CD4-positive, alpha-beta T cell treated with Interleukin-15 for 4 hours (primary cell): ENCODE data around the gene USP6NL.
A peak's percentile ranks its signal among the peaks of the same experiment; 100 is the strongest.
"Not testable (repeated sequence)": the region's sequence is repeated elsewhere in the genome, so short reads cannot be mapped to it uniquely, and the experiment has no call there.

ENCODE experiments used
- DNase-seq: peaks from one replicate; pipeline ENCODE4 v3.0.0-alpha.2; 2020; ENCODE audit warnings: low spot score

Gene USP6NL

DNA sequence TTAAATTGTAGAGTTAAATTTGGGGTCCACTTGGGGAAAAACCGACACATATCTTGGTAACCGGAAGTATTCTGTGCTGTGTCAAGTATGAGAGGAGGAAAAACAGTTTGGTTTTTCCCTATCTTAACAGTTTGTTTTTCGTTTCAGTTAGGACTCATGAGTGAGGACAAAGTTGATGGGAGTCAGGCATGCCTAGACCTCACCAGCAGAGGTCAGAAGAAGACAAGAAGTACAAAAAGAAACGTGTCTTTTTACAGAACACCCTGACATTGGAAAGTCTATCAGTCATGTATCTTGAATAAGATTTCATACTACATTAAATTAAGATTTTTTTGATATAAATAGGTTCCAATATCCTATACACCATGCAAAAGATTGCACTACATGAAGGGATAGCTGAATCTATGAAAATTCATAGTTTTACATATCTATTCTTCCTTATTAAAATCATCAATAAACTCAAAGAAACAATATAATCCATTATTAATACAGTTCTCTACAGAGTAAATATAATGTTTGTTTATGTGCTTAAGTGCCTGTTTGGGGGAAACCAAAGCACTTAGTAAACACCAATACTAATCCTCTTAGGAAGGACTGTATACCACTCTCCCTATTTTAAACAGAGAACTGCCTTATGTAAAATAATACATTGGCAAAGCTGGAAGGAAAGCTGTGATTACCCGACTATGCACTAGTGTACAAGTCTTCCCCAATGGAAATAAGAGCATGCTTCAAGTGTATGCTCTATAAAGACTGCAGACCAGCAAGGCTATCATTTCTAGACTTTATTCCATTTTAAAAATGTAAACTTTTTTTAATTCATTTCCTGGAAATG is 95.6 kb downstream of the USP6NL start:
- DNase-seq, result peak; percentile 55

DNA sequence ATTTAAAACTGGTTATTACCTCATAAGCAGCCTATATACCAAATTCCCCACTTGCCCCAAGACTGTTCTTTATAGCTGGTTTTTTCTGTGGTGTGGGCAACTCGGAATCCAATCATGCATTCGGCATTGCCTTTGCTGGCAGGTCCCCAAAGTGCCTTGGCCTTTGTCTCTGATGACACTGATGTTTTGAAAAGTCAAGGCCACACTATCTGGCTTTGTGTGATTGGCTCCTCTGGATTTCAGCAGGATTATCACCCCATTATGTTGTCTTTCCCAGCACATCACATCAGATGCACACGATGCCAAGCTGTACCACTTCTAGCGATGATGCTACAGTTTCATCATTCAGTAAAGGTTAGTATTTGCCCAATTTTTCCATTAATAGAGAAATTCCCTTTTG is 97.7 kb downstream of the USP6NL start:
- DNase-seq, result no peak

- DNase-seq, result no peak
Measured at GRCh38 chr10:11512596-11512995, 98.9 kb downstream of the USP6NL start.

GRCh38 chr10:11511321-11511720 is 100.1 kb downstream of the USP6NL start:
- no peak for DNase-seq

GRCh38 chr10:11510736-11511135 is 100.7 kb downstream of the USP6NL start:
- no peak for DNase-seq

DNA sequence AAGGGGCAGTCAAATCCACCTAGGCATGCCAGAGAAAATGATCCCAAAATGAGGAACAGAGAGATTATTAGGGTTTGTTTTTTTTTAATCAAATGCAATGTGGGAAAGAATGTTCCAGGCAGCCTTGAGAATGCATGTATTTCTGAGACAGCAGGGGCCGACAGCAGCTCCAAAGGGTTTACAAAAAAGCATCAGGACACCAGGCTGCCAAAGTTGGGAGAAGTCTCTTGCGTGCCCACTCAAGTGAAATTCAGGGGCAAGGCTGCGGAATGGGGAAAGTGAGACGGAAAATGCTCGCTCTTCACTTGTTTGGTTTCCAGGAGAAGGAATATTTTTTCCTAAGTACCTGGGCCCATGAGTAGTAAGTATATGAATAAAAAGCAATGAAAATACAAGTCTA is 101.2 kb downstream of the USP6NL start:
- no peak for DNase-seq

GRCh38 chr10:11509036-11509435 is 102.4 kb downstream of the USP6NL start:
- no peak for DNase-seq

- DNase-seq, result no peak
Measured at GRCh38 chr10:11506247-11506789, 105.1 kb downstream of the USP6NL start.

DNA sequence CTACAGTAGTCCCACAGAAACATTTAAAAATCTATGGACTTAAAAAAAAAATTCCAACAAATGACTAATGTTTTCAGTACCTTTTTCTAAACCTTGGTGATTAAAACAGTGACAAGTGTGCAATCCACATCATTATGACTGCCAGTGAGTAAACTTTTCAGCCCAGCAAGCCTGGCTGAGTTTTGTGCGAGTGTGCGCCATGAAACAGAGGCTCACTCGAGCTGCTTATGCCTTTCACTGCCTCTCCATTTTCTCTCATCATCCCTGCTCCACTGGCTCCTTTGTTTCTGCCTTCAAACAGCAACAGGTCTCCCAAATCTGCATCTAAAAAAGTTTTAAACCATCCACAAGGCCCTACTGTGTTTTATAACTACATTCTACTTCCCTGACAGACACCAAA is 105.8 kb downstream of the USP6NL start:
- DNase-seq, result no peak

DNA sequence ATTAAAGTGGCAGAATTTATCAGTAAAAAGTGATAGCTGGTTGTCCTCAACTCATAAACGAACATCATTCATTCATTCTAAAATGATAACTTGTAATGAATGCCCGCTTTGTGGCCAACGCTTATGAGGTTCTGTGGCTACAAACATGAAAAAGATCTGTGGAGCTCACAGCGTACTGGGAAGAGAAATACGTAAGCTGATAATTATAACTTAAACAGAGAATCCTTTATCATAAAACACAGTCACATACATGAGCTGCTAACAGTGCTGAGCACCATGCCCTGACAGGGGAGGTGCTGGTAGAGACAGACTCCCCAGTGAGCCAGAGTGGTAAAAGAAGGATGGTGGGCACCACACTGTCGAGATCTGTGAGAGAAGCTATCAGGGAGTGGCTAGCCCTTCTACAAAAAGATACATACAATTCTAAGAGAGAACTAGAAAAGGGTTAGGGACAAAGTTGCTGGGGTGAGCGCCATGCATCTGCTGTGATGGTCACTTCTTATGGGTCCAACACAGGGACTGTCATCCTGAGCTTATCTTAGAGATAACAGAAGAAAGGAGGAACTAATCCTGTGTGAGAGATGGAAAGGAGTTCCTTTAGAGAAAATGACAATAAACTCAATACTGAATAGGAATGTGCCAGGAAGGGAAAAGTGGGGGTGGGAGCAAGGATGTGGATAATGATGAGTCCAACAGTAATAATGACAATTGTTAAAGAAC is 106.7 kb downstream of the USP6NL start:
- DNase-seq, result no peak

- DNase-seq, result no peak
Measured at GRCh38 chr10:11501600-11501999, 109.8 kb downstream of the USP6NL start.

GRCh38 chr10:11499425-11500071 is 111.9 kb downstream of the USP6NL start:
- DNase-seq, result no peak

GRCh38 chr10:11498399-11498798 is 113.1 kb downstream of the USP6NL start:
- DNase-seq, result no peak

- not testable (repeated sequence) for DNase-seq
Measured at GRCh38 chr10:11494923-11495322, 116.5 kb downstream of the USP6NL start.

- DNase-seq, result no peak
Measured at GRCh38 chr10:11493646-11494045, 117.8 kb downstream of the USP6NL start.

DNA sequence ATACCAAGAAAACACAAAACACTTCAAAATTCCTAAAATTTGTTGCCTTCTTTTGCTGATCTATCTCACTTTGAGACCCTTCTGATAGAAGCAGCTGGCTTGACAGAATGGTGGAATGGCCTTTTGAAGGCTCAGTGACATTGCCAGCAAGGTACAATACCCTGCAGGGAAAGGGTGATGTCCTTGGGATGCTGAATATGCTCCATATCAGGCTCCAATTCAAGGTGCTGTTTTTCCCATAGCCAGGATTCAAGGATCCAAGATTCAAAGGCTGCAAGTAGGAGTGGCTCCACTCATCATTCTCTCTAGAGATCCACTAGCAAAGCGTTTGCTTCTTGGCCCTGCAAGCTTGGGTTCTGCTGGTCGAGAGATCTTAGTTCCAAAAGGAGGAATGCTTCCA is 120.4 kb downstream of the USP6NL start:
- DNase-seq, result no peak

DNA sequence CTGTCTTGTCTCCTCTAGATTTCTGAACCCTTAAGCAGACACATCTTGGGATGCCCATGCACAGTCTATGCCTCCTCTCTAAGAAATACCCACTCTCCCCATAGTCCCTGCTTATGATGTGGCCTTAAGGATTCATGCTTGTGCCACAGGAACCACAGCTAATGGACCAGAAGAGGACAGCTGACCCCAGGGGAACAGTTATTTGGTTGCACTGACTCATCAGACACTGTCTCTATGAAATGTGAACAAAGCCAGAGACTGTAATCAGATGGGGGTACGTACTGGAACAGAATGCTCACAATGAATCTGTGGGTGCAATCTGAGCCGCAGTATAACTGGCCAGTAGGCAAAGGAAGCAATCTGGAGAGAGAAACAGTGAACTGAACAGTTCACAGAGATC is 121.9 kb downstream of the USP6NL start:
- no peak for DNase-seq

- no peak for DNase-seq
Measured at GRCh38 chr10:11488126-11488525, 123.3 kb downstream of the USP6NL start.

GRCh38 chr10:11483201-11484148 is 128.0 kb downstream of the USP6NL start:
- DNase-seq, result no peak

DNA sequence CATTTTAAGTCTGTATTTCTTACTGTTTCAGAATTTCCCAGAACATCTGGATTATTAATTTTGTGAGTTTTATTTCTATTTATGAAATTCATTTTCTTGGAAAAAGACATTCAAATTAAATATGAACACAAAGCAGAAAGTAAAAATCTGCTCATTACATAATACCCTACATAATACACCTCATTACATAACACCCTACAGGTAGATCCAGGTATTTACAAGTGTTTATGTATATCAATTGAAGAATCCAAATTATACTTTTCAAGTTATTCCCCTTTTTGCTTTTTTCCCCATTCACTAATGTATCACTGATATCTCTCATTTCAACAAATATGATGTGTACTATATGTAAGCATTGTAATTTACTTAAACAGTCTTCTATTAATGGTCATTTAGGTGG is 129.1 kb downstream of the USP6NL start:
- no peak for DNase-seq

DNA sequence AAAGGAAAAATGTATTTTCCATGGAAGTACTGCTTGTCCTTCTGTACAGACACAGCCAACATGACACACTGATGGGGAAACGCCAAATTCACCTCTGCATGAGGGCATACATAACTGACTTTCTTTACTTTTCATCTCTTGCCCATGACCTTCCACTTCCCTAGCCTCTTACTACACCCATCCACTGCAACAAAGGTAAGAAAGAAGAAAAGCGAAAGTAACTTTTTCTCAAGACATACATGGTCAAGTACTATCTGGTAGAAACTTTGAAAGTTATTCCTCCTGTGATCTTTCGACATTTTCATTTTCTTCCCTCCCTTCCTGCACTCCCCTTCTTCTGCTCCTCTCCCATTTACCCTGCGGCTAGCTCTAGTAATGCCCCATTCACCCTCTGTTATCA is 130.8 kb downstream of the USP6NL start:
- DNase-seq, result no peak

DNA sequence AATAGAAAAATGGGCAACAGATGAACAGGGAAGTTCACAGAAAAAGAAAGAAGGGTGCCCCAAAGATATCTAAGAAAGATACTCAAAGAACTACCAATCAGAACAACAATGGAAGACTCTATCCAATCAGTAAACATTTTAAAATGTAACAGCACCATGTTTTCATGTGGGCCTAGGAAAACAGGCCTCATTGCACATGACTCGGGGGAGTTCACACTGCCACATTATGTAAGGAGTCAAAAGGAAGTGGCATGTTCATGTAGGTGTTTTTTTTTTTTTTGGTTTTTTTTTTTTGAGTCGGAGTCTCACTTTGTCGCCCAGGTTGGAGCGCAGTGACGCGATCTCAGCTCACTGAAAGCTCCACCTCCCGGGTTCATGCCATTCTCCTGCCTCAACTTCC is 132.2 kb downstream of the USP6NL start:
- DNase-seq, result no peak
